ENCODE data around the gene SORL1.

- TF ChIP-seq HDAC2 (IDR thresholded peaks at IDR 0.05; ENCODE audit: borderline replicate concordance in 1 of 2, low read depth in 2 of 2, low read length in 2 of 2) (no peak), CTCF (IDR thresholded peaks at IDR 0.05; ENCODE audit: control extremely low read depth in 1 of 3, insufficient read depth in 1 of 3, low read depth in 1 of 3, low read length in 3 of 3) (no peak), TAF1 (IDR thresholded peaks at IDR 0.05; ENCODE audit: low read depth, low read length) (no peak), EZH2 (IDR thresholded peaks at IDR 0.05; ENCODE audit: low read depth, low read length, severe bottlenecking) (no peak), GABPA (IDR thresholded peaks at IDR 0.05; ENCODE audit: borderline replicate concordance, insufficient read depth, low read length) (no peak), BRCA1 (IDR thresholded peaks at IDR 0.05; ENCODE audit: low read depth, low read length) (no peak), POLR2A (IDR thresholded peaks at IDR 0.05; ENCODE audit: control extremely low read depth in 1 of 2, low read depth in 2 of 2, low read length in 2 of 2) (no peak), EP300 (IDR thresholded peaks at IDR 0.05; ENCODE audit: borderline replicate concordance in 1 of 2, low read depth in 2 of 2, low read length in 2 of 2) (no peak), SUZ12 (IDR thresholded peaks at IDR 0.05; ENCODE audit: low read length) (no peak), ATF3 (IDR thresholded peaks at IDR 0.05; ENCODE audit: insufficient read depth, low read depth, low read length) (no peak)
Measured at GRCh38 chr11:121657146-121657545, 205.0 kb downstream of the SORL1 start.

Measured in H1 (cell line).